ENCODE data around the gene PRKCQ. TPM values are rescaled to one million over a fixed set of nuclear protein-coding genes. Genes with fewer than 3 reads are reported as not detected.

PRKCQ gene
- total and polyA plus RNA-seq, 2 of the 13 experiments (the other 11 are each of a cell fraction or from before 2014, with no cell fraction given) = 0.13 to 0.35 TPM

DNA sequence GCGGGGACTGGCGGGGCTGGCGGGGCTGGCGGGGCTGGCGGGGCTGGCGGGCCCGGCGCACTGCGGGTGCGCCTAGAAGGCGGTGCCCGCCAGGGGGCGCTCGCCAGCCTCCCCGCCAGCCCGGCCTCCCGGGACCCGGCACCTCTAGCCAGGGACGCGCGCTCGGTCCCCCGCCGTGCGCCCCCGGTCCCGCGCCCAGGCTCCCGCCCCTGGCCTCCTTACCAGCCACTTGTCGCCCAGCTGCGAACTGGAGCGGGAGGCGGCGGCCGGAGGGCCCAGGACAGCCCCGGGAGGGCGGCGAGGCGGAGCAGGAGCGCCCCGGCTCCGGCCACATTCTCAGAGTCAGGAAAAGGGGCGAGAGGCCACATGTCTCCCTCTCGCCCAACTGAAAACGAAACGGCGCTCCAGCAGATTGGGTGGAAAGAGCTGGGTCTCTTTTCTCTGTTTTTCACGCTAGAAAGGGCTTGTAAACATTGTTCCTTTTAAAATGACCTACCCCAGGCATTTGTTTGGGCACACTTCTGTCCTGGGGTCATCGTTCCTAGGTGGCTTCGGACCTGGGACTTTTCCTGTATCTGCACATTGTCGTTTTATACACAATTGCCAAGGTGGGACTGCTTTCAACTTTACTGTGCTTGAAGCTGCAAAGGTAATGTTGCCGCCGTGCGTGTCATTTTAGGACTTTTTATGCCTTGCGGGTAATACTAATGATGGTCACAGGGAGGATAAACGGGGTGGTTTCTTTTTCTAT is 378 bp upstream of the PRKCQ start (continued):
- TF ChIP-seq, protein P1, sequence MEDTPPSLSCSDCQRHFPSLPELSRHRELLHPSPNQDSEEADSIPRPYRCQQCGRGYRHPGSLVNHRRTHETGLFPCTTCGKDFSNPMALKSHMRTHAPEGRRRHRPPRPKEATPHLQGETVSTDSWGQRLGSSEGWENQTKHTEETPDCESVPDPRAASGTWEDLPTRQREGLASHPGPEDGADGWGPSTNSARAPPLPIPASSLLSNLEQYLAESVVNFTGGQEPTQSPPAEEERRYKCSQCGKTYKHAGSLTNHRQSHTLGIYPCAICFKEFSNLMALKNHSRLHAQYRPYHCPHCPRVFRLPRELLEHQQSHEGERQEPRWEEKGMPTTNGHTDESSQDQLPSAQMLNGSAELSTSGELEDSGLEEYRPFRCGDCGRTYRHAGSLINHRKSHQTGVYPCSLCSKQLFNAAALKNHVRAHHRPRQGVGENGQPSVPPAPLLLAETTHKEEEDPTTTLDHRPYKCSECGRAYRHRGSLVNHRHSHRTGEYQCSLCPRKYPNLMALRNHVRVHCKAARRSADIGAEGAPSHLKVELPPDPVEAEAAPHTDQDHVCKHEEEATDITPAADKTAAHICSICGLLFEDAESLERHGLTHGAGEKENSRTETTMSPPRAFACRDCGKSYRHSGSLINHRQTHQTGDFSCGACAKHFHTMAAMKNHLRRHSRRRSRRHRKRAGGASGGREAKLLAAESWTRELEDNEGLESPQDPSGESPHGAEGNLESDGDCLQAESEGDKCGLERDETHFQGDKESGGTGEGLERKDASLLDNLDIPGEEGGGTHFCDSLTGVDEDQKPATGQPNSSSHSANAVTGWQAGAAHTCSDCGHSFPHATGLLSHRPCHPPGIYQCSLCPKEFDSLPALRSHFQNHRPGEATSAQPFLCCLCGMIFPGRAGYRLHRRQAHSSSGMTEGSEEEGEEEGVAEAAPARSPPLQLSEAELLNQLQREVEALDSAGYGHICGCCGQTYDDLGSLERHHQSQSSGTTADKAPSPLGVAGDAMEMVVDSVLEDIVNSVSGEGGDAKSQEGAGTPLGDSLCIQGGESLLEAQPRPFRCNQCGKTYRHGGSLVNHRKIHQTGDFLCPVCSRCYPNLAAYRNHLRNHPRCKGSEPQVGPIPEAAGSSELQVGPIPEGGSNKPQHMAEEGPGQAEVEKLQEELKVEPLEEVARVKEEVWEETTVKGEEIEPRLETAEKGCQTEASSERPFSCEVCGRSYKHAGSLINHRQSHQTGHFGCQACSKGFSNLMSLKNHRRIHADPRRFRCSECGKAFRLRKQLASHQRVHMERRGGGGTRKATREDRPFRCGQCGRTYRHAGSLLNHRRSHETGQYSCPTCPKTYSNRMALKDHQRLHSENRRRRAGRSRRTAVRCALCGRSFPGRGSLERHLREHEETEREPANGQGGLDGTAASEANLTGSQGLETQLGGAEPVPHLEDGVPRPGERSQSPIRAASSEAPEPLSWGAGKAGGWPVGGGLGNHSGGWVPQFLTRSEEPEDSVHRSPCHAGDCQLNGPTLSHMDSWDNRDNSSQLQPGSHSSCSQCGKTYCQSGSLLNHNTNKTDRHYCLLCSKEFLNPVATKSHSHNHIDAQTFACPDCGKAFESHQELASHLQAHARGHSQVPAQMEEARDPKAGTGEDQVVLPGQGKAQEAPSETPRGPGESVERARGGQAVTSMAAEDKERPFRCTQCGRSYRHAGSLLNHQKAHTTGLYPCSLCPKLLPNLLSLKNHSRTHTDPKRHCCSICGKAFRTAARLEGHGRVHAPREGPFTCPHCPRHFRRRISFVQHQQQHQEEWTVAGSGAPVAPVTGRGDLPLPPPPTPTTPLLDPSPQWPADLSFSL (CRISPR knock-in tag; IDR thresholded peaks at IDR 0.05) = no peak
- no peak for TF ChIP-seq RAD51 (IDR thresholded peaks at IDR 0.05; ENCODE audit: borderline replicate concordance)
- TF ChIP-seq FLYWCH1 (CRISPR knock-in tag; IDR thresholded peaks at IDR 0.05) = no peak
- no peak for TF ChIP-seq ETV5 (CRISPR knock-in tag; IDR thresholded peaks at IDR 0.05; ENCODE audit: borderline replicate concordance)
- TF ChIP-seq ZNF546 (CRISPR knock-in tag; conservative IDR thresholded peaks at IDR 0.05) = 0 out of 2 replicates have a peak, but pooled peaks have one; percentile 28
- TF ChIP-seq ONECUT2 (CRISPR knock-in tag; IDR thresholded peaks at IDR 0.05) = no peak
- TF ChIP-seq JUN (CRISPR knock-in tag; IDR thresholded peaks at IDR 0.05) = no peak
- no peak for TF ChIP-seq SOX5 (CRISPR knock-in tag; IDR thresholded peaks at IDR 0.05; ENCODE audit: borderline replicate concordance)
- TF ChIP-seq, protein P2, sequence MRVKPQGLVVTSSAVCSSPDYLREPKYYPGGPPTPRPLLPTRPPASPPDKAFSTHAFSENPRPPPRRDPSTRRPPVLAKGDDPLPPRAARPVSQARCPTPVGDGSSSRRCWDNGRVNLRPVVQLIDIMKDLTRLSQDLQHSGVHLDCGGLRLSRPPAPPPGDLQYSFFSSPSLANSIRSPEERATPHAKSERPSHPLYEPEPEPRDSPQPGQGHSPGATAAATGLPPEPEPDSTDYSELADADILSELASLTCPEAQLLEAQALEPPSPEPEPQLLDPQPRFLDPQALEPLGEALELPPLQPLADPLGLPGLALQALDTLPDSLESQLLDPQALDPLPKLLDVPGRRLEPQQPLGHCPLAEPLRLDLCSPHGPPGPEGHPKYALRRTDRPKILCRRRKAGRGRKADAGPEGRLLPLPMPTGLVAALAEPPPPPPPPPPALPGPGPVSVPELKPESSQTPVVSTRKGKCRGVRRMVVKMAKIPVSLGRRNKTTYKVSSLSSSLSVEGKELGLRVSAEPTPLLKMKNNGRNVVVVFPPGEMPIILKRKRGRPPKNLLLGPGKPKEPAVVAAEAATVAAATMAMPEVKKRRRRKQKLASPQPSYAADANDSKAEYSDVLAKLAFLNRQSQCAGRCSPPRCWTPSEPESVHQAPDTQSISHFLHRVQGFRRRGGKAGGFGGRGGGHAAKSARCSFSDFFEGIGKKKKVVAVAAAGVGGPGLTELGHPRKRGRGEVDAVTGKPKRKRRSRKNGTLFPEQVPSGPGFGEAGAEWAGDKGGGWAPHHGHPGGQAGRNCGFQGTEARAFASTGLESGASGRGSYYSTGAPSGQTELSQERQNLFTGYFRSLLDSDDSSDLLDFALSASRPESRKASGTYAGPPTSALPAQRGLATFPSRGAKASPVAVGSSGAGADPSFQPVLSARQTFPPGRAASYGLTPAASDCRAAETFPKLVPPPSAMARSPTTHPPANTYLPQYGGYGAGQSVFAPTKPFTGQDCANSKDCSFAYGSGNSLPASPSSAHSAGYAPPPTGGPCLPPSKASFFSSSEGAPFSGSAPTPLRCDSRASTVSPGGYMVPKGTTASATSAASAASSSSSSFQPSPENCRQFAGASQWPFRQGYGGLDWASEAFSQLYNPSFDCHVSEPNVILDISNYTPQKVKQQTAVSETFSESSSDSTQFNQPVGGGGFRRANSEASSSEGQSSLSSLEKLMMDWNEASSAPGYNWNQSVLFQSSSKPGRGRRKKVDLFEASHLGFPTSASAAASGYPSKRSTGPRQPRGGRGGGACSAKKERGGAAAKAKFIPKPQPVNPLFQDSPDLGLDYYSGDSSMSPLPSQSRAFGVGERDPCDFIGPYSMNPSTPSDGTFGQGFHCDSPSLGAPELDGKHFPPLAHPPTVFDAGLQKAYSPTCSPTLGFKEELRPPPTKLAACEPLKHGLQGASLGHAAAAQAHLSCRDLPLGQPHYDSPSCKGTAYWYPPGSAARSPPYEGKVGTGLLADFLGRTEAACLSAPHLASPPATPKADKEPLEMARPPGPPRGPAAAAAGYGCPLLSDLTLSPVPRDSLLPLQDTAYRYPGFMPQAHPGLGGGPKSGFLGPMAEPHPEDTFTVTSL (CRISPR knock-in tag; IDR thresholded peaks at IDR 0.05; ENCODE audit: borderline replicate concordance) = no peak
- TF ChIP-seq ZNF562 (CRISPR knock-in tag; IDR thresholded peaks at IDR 0.05; ENCODE audit: borderline replicate concordance) = no peak
- TF ChIP-seq, protein P3, sequence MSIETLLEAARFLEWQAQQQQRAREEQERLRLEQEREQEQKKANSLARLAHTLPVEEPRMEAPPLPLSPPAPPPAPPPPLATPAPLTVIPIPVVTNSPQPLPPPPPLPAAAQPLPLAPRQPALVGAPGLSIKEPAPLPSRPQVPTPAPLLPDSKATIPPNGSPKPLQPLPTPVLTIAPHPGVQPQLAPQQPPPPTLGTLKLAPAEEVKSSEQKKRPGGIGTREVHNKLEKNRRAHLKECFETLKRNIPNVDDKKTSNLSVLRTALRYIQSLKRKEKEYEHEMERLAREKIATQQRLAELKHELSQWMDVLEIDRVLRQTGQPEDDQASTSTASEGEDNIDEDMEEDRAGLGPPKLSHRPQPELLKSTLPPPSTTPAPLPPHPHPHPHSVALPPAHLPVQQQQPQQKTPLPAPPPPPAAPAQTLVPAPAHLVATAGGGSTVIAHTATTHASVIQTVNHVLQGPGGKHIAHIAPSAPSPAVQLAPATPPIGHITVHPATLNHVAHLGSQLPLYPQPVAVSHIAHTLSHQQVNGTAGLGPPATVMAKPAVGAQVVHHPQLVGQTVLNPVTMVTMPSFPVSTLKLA (IDR thresholded peaks at IDR 0.05) = no peak
- TF ChIP-seq, protein P4, sequence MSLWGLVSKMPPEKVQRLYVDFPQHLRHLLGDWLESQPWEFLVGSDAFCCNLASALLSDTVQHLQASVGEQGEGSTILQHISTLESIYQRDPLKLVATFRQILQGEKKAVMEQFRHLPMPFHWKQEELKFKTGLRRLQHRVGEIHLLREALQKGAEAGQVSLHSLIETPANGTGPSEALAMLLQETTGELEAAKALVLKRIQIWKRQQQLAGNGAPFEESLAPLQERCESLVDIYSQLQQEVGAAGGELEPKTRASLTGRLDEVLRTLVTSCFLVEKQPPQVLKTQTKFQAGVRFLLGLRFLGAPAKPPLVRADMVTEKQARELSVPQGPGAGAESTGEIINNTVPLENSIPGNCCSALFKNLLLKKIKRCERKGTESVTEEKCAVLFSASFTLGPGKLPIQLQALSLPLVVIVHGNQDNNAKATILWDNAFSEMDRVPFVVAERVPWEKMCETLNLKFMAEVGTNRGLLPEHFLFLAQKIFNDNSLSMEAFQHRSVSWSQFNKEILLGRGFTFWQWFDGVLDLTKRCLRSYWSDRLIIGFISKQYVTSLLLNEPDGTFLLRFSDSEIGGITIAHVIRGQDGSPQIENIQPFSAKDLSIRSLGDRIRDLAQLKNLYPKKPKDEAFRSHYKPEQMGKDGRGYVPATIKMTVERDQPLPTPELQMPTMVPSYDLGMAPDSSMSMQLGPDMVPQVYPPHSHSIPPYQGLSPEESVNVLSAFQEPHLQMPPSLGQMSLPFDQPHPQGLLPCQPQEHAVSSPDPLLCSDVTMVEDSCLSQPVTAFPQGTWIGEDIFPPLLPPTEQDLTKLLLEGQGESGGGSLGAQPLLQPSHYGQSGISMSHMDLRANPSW (CRISPR knock-in tag; IDR thresholded peaks at IDR 0.05; ENCODE audit: borderline replicate concordance) = no peak

Data from HepG2 (cell line).